HG03442 (cell line): ENCODE data around the gene TFCP2L1.

Experiments
- ATAC-seq: cut with Tn5 transposase; IDR thresholded peaks from one replicate; pipeline ENCODE4 v1.9.1; 2021; ENCODE audit warnings: mild to moderate bottlenecking, moderate library complexity; ENCODE audit not compliant: unreplicated experiment

Gene TFCP2L1

DNA sequence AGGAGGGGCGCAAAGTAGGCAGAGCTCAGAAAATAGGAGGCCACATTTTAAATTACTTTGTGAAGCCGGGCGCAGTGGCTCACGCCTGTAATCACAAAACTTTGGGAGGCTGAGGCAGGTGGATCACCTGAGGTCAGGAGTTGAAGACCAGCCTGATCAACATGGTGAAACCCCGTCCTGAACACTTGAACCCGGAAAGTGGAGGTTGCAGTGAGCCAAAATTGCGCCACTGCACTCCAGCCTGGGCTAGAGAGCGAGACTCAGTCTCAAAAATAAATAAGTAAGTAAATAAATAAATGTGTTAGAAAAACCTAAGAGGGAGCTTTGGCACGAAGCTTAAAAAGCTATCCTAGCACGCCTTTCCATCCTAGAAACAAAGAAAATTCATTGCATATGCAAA is 105.5 kb downstream of the TFCP2L1 start:
- no peak for ATAC-seq

DNA sequence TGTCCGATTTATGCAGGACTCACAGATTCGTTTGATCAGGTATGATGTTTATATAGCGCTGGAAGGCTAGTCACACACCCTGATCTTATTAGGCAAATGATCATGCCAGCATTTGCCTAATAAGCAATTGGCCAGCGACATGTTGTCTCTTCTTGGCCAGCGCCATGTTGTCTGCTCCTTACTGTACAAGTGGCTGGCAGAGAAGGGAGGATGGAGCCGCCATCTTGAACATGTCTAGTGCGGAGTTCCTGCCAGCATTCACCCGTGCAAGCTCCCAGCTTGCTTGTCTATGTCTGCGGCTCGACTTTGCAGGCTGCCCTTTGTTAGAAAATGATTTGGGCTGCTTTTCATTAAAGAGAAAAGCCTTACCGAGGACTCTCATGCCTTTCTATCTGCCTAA is 106.3 kb downstream of the TFCP2L1 start:
- ATAC-seq, result no peak

DNA sequence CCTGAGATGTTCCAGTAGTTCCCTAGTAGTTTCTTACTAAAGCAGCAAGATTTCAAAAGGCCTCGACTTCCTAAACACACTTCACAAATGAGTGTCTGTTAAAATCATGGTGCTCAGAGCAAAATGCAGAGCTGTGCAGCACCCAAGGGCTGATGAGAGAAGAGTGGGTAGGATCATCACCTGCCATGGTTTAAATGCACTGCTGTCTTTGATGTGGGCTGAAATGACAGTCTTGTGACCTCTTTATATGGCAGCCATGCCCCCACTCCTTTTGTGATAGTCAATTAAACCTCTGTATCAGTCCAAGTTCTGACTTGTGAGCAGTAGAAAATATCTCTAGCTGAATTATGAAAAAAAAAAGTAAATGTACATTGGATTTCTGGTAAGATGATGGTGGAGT is 107.1 kb downstream of the TFCP2L1 start:
- no peak for ATAC-seq

DNA sequence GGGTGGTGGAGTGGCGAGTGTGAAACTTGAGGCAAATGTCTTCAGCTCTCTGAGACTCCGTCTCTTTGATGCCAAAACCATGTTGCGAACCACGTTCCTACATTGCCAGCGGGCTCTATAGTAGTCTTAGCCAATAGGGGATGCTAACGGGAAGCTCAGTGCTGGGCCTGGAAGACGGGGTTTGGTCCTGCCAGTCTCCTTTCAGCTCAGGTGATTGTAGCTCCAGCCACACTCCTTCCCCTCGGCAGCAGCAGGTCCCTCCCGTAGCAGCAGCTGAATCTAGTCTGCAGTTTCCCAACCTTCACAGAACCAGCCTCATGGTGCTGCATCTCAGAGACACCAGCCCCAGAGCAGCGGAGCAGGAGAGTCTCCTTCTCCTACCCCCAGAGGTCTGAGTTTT is 109.7 kb downstream of the TFCP2L1 start:
- ATAC-seq, result no peak

DNA sequence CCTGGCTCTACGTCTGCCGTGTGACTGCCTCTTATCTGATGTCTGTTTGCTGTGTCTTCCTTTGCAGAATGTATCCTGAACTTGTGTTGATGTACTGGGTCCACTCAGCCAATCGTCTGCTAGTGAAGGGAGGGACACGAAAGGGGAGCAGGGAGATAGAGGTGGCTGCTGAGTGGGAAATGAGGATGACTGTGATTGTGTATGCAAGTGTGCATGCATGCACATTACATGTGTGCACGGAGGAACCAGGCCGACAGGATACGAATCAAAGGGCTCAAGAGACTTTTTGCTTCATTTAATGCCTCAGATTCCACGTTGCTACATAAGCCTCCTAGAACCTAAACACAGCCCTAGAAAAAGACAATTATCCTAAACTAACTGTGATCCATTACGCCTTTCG is 111.2 kb downstream of the TFCP2L1 start:
- no peak for ATAC-seq

DNA sequence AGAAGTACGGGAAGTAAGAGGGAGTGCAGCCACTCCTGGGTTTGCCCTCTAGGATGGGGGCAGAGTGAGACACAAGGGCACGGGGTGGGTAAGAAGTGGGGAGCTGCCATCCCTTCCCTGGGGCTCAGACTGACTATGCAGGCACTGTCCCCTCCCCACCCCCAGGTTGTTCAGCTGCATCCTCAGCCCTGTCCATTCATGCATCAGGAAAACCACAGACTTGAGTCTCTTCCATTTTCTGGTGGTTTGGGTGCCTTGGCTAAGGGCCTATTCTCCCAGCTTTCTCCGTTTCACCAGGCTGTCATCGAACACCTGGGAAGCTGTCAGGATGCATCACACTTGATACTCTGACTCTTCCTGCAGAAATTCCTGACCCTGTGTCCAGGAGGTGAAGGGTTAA is 111.9 kb downstream of the TFCP2L1 start:
- ATAC-seq, result no peak

DNA sequence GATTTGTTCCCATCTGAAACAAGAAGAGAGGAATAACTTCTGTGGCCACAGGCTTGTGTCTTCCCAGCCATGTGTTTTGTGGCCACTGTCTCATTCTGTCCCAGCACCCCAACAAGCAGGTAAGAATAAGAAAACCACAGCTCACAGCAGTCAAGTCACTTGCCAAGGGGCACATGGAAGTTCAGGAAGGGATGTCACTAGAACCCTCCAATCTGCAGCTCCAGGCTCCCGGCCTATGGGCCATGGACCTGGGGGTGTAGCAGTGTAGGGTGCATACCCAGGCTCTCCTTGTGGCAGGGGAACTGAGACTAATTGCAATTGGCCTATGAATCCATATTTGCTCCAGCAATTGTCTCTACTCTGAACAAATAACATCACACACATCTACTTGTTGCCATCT is 112.5 kb downstream of the TFCP2L1 start:
- no peak for ATAC-seq

DNA sequence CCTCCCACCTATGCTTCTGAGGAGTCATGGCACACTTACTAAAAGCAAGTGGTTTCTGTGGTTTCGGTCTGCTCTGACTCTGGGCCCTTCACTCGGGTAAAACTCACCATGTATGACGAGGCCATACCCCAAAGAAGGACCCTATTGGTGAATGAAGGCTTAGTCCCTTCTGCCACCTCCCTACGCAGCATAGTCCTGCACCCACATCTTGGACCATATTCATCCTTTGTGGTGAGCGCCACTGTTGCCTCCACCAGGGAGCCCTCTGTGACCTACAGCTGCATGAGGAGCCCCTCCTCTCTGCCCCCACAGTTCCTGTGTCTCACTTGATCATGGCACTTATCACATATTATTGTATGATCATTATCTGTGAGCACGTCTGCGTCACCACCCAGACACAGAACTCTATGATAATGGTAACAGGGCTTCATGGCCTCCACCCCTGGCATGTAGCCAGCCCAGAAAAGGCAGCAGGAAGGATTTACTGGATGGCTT is 113.3 kb downstream of the TFCP2L1 start:
- no peak for ATAC-seq

DNA sequence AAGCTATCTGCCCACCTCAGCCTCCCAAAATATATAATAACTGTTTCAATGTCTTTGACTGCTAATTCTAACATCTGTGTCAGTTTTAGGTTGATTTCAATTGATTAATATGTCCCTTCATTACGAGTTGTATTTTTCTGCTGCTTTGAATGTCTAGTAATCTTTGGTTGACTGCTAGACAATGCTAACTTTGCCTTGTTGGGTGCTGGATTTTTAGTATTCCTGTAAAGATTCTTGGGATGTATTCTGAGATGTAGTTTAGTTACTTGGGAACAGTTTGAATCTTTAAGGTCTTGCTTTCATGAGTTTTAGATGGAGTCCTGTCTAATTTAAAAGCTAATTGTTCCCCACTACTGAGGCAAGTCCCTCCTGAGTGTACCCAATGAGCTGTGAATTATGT is 114.4 kb downstream of the TFCP2L1 start:
- no peak for ATAC-seq

DNA sequence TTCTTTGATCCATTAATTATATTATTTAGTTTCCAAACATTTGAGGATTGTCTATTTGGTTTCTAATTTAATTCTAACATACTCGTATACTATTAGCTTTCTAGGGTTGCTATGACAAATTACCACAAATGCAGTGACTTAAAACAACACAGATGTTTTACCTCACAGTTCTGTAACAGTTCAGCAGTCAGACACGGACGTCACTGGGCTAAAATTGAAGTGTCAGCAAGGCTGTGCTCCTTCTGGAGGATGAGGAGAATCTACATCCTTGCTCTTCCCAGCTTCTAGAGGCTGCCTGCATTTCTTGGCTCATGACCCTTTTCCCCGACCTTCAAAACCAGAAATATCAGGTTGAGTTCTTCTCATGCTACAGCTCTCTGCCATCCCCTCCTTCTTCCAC is 117.6 kb downstream of the TFCP2L1 start:
- no peak for ATAC-seq
